K562 (cell line): ENCODE measurements around the gene ZNF644. TPM values are rescaled to one million over a fixed set of nuclear protein-coding genes. Genes with fewer than 3 reads are reported as not detected.

Experiments
- ATF7 ChIP-seq: fragments of 450-650 bp; IDR thresholded peaks from 2 replicates; pipeline ENCODE4 v1.7.1; 2014; ENCODE audit warnings: mild to moderate bottlenecking, moderate library complexity
- CEBPG ChIP-seq, 3 experiments: fragments of 200-800 bp in 1 of 3; sonication (Bioruptor generic) in 1 of 3; sonication (generic) in 1 of 3; formaldehyde crosslinking in 1 of 3; IDR thresholded peaks in 2 of 3; conservative IDR thresholded peaks in 1 of 3; 2 replicates each; pipeline versions ENCODE4 v1.6.1 to v1.8.0; 2016 to 2022; ENCODE audit warnings: missing compliant biosample characterization in 2 of 3, missing genetic modification characterization in 2 of 3, mild to moderate bottlenecking in 1 of 3, missing genetic modification reagents in 1 of 3
- CTBP1 ChIP-seq: fragments of 450-650 bp; IDR thresholded peaks from 2 replicates; pipeline ENCODE4 v1.6.1; 2016; ENCODE audit warnings: borderline replicate concordance
- HMBOX1 ChIP-seq: sonication (generic); IDR thresholded peaks from 2 replicates; pipeline ENCODE4 v1.6.1; 2016
- KDM1A ChIP-seq, 2 experiments: fragments of 450-650 bp; IDR thresholded peaks; 2 replicates each; pipeline ENCODE4 v1.6.1; 2016; ENCODE audit warnings: mild to moderate bottlenecking in 2 of 2
- KLF6 ChIP-seq: fragments of 250-450 bp; sonication (Bioruptor Pico); IDR thresholded peaks from 2 replicates; pipeline ENCODE4 v1.4.0; 2020; ENCODE audit warnings: mild to moderate bottlenecking, moderate library complexity, borderline replicate concordance
- MEF2A ChIP-seq: IDR thresholded peaks from 2 replicates; pipeline ENCODE4 v1.6.1; 2011; ENCODE audit warnings: low read depth, mild to moderate bottlenecking, low read length, moderate library complexity; ENCODE audit not compliant: control insufficient read depth
- NFE2L1 ChIP-seq: fragments of 450-650 bp; IDR thresholded peaks from 2 replicates; pipeline ENCODE4 v1.6.1; 2016; ENCODE audit warnings: missing genetic modification characterization, low read depth, mild to moderate bottlenecking, missing compliant biosample characterization, moderate library complexity, borderline replicate concordance
- PHTF2 ChIP-seq: fragments of 250-450 bp; sonication (Bioruptor Pico); IDR thresholded peaks from 2 replicates; pipeline ENCODE4 v1.5.0; 2021; ENCODE audit warnings: mild to moderate bottlenecking
- SAFB ChIP-seq: fragments of 200-400 bp; formaldehyde crosslinking; IDR thresholded peaks from 2 replicates; pipeline ENCODE4 v1.6.1; 2017; ENCODE audit warnings: low read depth, low read length, borderline replicate concordance
- SIRT6 ChIP-seq: IDR thresholded peaks from one replicate; pipeline ENCODE4 v1.6.1; 2012; ENCODE audit warnings: low read depth, mild to moderate bottlenecking, control low read depth, inconsistent platforms, low read length, moderate library complexity
- YY1 ChIP-seq, 3 experiments: IDR thresholded peaks; 2 replicates each; pipeline ENCODE4 v1.6.1; 2011; ENCODE audit warnings: low read length in 2 of 3, mild to moderate bottlenecking in 2 of 3, moderate library complexity in 2 of 3, borderline replicate concordance in 1 of 3, control low read depth in 1 of 3, low read depth in 1 of 3; ENCODE audit not compliant: insufficient read depth in 3 of 3, insufficient replicate concordance in 2 of 3, control insufficient read depth in 1 of 3, insufficient read length in 1 of 3; ENCODE audit errors: extremely low read depth in 1 of 3
- ZBTB26 ChIP-seq: fragments of 450-650 bp; formaldehyde crosslinking; IDR thresholded peaks from 2 replicates; pipeline ENCODE4 v1.4.0; 2022; ENCODE audit warnings: missing genetic modification characterization
- ZNF407 ChIP-seq: fragments of 450-650 bp; IDR thresholded peaks from 2 replicates; pipeline ENCODE4 v1.6.1; 2016; ENCODE audit warnings: low read depth
- polyA plus RNA-seq, 8 experiments: library from polyadenylated mRNA; depleted of rRNA in 4 of 8; stranded (reverse) in 5 of 8; unstranded in 3 of 8; fragments of >200 nt; fragmentation: Nextera tagmentation in 2 of 8; fragmentation: Illumina TruSeq in 1 of 8; extraction: Ambion mirVana in 2 of 8; extraction: Trizol in 1 of 8; gene quantifications; 2 replicates each; pipeline versions ENCODE4 v1.2.1 to v1.2.3, GENCODE V29; 2011 to 2014; ENCODE audit warnings: inconsistent platforms in 1 of 8, missing spikeins in 1 of 8
- total RNA-seq, 7 experiments: library from RNA; depleted of rRNA in 6 of 7; stranded (reverse); fragments of >200 nt in 6 of 7; fragmentation: Illumina TruSeq in 2 of 7; extraction: Trizol in 2 of 7; gene quantifications; 2 replicates each; pipeline versions ENCODE4 v1.2.1 to v1.2.3, GENCODE V29; 2011 to 2021; ENCODE audit warnings: low replicate concordance in 1 of 7

The ZNF644 gene
- total and polyA plus RNA-seq, 9 of the 15 experiments (the other 6 are each of a cell fraction or from before 2014, with no cell fraction given), result 25.3 to 71.4 (median 39.6) TPM

- no peak for TF ChIP-seq ZNF407
- TF ChIP-seq SIRT6, result no peak
- no peak for TF ChIP-seq PHTF2 (CRISPR knock-in tag)
- no peak for TF ChIP-seq SAFB
- peak; percentile 94 for TF ChIP-seq HMBOX1
- TF ChIP-seq NFE2L1, result no peak
- TF ChIP-seq KDM1A (IDR thresholded peaks at IDR 0.05), result peak; percentile 19 to 45; a peak in 1 of 4 replicates
- TF ChIP-seq MEF2A, result no peak
- no peak for TF ChIP-seq ZBTB26 (CRISPR knock-in tag)
- TF ChIP-seq CTBP1, result no peak
- TF ChIP-seq KLF6 (CRISPR knock-in tag), result no peak
- no peak for TF ChIP-seq YY1 (IDR thresholded peaks at IDR 0.05; ENCODE audit: borderline replicate concordance in 1 of 3, control insufficient read depth in 1 of 3, extremely low read depth in 1 of 3, insufficient read depth in 3 of 3, insufficient read length in 1 of 3, insufficient replicate concordance in 2 of 3, low read depth in 1 of 3, low read length in 2 of 3)
- no peak for TF ChIP-seq ATF7
- TF ChIP-seq CEBPG (CRISPR knock-in tag; IDR thresholded peaks at IDR 0.05), result no peak
- TF ChIP-seq CEBPG (tag; conservative IDR thresholded peaks at IDR 0.05 in 1 of 2, IDR thresholded peaks at IDR 0.05 in 1 of 2), result 0 out of 4 replicates have a peak, but pooled peaks of 1 of the 2 experiments have one; percentile 10
Measured at GRCh38 chr1:90973897-90974798, 47.7 kb downstream of the ZNF644 start (continued).
